Osteocyte (in vitro differentiated cells): Measurements from ENCODE around the gene SDS. TPM values are rescaled to one million over a fixed set of nuclear protein-coding genes. Genes with fewer than 3 reads are reported as not detected.
A peak's percentile ranks its signal among the peaks of the same experiment; 100 is the strongest.

Experiments
- DNase-seq: peaks from one replicate; pipeline ENCODE4 v3.0.0; 2021; ENCODE audit warnings: mixed read lengths; ENCODE audit not compliant: unreplicated experiment; ENCODE audit errors: extremely low spot score
- H3K27ac Mint-ChIP-seq: one replicate; pipeline ENCODE4 v1.8.0; 2021; ENCODE audit warnings: mild to moderate bottlenecking, mixed read lengths; ENCODE audit not compliant: unreplicated experiment
- H3K27me3 Mint-ChIP-seq: one replicate; pipeline ENCODE4 v1.8.0; 2021; ENCODE audit warnings: mixed read lengths; ENCODE audit not compliant: unreplicated experiment
- H3K36me3 Mint-ChIP-seq: one replicate; pipeline ENCODE4 v1.8.0; 2021; ENCODE audit warnings: mixed read lengths; ENCODE audit not compliant: unreplicated experiment
- H3K4me1 Mint-ChIP-seq: one replicate; pipeline ENCODE4 v1.8.0; 2021; ENCODE audit warnings: mixed read lengths; ENCODE audit not compliant: unreplicated experiment
- H3K4me3 Mint-ChIP-seq: one replicate; pipeline ENCODE4 v1.8.0; 2021; ENCODE audit warnings: mild to moderate bottlenecking, moderate library complexity, mixed read lengths; ENCODE audit not compliant: unreplicated experiment
- H3K9me3 Mint-ChIP-seq: one replicate; pipeline ENCODE4 v1.8.0; 2021; ENCODE audit warnings: mixed read lengths; ENCODE audit not compliant: unreplicated experiment
- CTCF ChIP-seq: fragments of 200-600 bp; sonication (generic); IDR thresholded peaks from 2 replicates; pipeline ENCODE4 v1.5.0; 2021; ENCODE audit warnings: antibody characterized with exemption, mild to moderate bottlenecking, moderate library complexity
- total RNA-seq: library from RNA; stranded (reverse); gene quantifications from 2 replicates; pipeline ENCODE4 v1.2.1, GENCODE V29; 2021

SDS gene
- total RNA-seq, 1 donor from 2014 or later = not detected

GRCh38 chr12:113364698-113365097 lies 39.0 kb downstream of the SDS start:
- no peak for TF ChIP-seq CTCF
- H3K4me1 Mint-ChIP-seq = peaks cover 8% of the 10 kb centered on the region

GRCh38 chr12:113361574-113362370 lies 41.9 kb downstream of the SDS start:
- Mint-ChIP-seq H3K27me3 (no peaks in the 10 kb centered on the region), H3K4me3 (no peak overlapping the region), H3K27ac (no peak overlapping the region), H3K36me3 (peaks cover 8% of the 10 kb centered on the region), H3K4me1 (peaks cover 15% of the 10 kb centered on the region), H3K9me3 (no peaks in the 10 kb centered on the region)
- TF ChIP-seq CTCF = no peak
- no peak for DNase-seq

More at GRCh38 chr12:113364698-113365097, 39.0 kb downstream of the SDS start:
- Mint-ChIP-seq H3K36me3 (peaks cover 11% of the 10 kb centered on the region), H3K27me3 (no peaks in the 10 kb centered on the region), H3K4me3 (no peak overlapping the region), H3K9me3 (no peaks in the 10 kb centered on the region), H3K27ac (no peak overlapping the region)
- no peak for DNase-seq

- H3K4me3 Mint-ChIP-seq = peak overlapping the region; percentile 84
- H3K27me3 Mint-ChIP-seq = no peaks in the 10 kb centered on the region
- peaks cover 5% of the 10 kb centered on the region for H3K36me3 Mint-ChIP-seq
- peak; percentile 30 for TF ChIP-seq CTCF
- no peak overlapping the region for H3K27ac Mint-ChIP-seq
- H3K9me3 Mint-ChIP-seq = no peaks in the 10 kb centered on the region
- no peak for DNase-seq
- peaks cover 13% of the 10 kb centered on the region for H3K4me1 Mint-ChIP-seq
These were observed 43.5 kb downstream of the SDS start for GRCh38 chr12:113359939-113360748.

GRCh38 chr12:113359133-113359938 lies 44.4 kb downstream of the SDS start:
- peaks cover 13% of the 10 kb centered on the region for H3K4me1 Mint-ChIP-seq
- TF ChIP-seq CTCF = no peak
- H3K36me3 Mint-ChIP-seq = peaks cover 2% of the 10 kb centered on the region
- no peaks in the 10 kb centered on the region for H3K9me3 Mint-ChIP-seq
- H3K4me3 Mint-ChIP-seq = peak overlapping the region; percentile 84
- peak overlapping the region; percentile 29 for H3K27ac Mint-ChIP-seq
- DNase-seq = no peak
- no peaks in the 10 kb centered on the region for H3K27me3 Mint-ChIP-seq
